ENCODE data around the gene TMLHE.
"Not testable (repeated sequence)": the region's sequence is repeated elsewhere in the genome, so short reads cannot be mapped to it uniquely, and the experiment has no call there.

TMLHE gene

DNA sequence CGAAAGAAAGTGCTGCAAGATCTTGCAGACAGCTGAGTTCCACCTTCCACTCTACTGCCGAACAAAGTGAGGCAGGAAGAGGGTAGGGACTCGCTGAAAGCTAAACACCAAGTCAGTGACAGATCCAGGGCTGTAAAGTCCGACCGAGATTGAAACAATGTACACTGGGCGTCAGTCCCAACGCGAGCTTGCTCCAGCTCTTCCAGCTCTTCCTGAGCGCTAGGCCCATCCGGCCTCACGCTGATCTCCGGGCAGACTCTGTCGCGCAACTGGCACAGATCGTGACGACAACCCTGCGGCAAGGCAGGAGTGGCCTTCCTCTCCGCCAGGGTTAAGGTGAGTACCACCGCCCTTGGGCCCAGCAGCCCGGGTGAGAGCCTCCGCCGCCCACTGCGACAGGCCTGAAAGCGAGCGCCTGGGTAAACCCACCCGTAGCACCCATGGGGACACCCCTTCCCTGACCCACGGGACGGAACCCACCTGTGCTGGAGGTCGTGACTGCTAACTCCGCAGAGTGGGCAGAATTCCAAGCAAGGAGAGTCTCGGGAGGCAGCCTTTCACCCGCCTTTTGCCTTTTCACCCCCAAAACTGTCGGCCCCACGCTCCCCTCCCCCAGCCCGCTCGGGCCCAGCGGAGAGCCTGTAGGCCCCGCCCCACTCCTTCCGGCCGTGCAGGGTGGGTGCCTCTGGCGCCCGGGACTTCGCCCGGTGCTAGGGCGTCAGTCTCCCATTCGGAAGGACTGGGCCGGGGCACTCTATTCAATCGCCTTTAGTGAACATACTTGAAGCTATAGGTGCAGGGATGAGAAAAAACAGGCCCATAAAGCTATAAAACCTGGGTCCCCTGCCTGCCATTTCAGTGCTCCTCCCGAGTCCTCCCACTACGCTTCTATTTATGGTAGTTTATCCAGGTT lies at the start of gene TMLHE, which contains the start of gene SPRY3:
TMLHE (minus strand) TSS at position 641 of the 913 bp plus-strand sequence. CDS start 67,676 bp downstream, outside the sequence.
SPRY3 (plus strand) TSS at position 275 of the 913 bp plus-strand sequence.
- peak; percentile 14 for DNase-seq (ENCODE audit: low read depth)

DNA sequence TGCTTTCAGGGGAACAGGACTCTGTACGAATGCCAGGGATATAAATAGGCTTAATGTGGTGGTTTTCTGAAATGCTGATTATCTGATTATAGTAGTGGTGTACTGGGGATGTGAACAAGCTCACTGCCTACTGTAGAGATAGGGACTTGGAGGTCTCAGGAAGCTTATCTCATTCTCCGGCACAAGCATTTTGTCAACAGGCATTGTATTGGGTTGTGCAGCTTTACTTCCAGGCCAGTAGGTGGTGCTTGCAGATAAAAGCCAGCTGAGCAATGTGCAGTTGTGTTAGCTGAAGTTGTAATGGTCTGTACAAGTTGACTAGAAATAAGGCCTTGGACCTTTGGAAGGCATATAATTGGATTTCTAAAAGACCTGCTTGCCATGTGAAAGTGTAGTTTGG lies 49.5 kb upstream of the TMLHE start:
- DNase-seq (ENCODE audit: low read depth) = no peak

GRCh38 chrX:155645180-155645579 lies 32.4 kb upstream of the TMLHE start:
- no peak for DNase-seq (ENCODE audit: low read depth)

- no peak for DNase-seq (ENCODE audit: low read depth)
Measured at GRCh38 chrX:155643240-155643639, 30.5 kb upstream of the TMLHE start.

- not testable (repeated sequence) for DNase-seq (ENCODE audit: low read depth)
Measured at GRCh38 chrX:155641371-155641770, 28.6 kb upstream of the TMLHE start.

DNA sequence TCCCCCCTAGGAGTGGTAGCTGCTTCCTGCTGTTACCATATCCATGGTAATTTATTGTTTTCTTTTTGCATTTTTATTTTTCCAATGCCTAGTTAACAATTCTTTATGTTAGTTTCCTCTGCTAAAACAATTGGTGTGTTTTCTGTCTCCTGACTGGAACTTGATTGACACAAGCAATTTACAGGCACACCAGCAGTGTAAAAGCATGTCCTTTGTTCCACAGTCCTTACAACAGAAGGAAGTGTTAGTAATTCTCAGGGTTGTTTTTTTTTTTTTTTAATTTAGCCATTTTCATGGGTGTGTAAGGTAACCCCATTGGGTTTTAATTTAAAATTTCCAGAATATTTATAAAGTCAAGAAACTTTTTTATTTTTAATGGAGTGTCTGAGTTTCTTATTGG lies 25.0 kb upstream of the TMLHE start:
- no peak for DNase-seq (ENCODE audit: low read depth)

DNA sequence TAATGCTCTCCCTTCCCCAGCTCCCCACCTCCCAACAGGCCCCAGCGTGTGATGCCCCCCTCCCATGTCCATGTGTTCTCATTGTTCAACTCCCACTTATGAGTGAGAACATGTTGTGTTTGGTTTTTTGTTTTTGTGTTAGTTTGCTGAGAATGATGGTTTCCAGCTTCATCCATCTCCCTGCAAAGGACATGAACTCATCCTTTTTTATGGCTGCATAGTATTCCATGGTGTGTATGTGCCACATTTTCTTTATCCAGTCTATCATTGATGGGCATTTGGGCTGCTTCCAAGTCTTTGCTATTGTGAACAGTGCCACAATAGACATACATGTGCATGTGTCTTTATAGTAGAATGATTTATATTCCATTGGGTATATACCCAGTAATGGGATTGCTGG lies 22.3 kb upstream of the TMLHE start:
- DNase-seq (ENCODE audit: low read depth) = not testable (repeated sequence)

DNA sequence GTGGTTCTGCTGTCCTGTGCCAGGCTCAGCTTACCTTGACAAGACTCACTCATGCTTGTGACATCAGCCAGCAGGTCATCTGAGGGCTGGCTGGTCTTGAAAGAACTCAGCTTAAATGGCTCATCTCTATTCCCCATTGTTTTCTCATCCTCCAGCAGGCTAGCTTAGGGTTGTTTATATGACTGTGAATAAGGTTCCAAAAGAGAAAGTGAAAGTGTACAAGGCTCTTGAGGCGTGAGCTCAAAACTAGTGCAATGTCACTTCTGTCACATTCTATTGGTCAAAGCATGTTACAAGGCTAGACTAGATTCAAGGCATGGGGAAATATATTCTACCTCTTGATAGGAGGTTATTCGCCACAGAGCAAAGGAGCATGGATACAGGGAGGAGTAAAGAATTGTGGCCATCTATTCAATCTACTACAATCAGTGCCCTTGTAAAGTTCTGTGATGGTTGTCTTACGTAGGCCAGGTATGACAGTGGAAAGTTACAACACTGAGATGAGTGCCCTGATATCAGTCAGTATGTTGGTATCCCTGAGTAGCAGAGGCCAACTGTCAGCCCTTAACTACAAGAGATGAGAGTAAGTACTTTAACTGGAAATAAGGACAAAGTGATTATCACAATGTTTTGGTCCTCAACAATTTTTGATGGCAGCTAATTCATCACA lies 19.8 kb upstream of the TMLHE start:
- DNase-seq (ENCODE audit: low read depth) = no peak

DNA sequence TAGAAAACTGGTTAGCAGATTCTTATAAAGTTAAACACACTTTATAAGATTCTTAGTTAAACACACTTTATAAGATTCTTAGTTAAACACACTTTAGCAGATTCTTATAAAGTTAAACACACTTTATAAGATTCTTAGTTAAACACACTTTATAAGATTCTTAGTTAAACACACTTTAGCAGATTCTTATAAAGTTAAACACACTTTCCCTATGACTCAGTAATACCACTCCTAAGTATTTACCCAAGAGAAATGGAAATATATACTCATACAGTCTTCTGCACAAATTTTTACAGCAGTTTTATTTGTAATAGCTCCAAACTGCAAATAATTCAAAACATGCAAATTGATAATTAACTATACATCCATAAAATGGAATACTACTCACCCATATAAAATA lies 7.4 kb upstream of the TMLHE start:
- not testable (repeated sequence) for DNase-seq (ENCODE audit: low read depth)

GRCh38 chrX:155615938-155616337 lies 3.2 kb upstream of the TMLHE start:
- DNase-seq (ENCODE audit: low read depth) = no peak

DNA sequence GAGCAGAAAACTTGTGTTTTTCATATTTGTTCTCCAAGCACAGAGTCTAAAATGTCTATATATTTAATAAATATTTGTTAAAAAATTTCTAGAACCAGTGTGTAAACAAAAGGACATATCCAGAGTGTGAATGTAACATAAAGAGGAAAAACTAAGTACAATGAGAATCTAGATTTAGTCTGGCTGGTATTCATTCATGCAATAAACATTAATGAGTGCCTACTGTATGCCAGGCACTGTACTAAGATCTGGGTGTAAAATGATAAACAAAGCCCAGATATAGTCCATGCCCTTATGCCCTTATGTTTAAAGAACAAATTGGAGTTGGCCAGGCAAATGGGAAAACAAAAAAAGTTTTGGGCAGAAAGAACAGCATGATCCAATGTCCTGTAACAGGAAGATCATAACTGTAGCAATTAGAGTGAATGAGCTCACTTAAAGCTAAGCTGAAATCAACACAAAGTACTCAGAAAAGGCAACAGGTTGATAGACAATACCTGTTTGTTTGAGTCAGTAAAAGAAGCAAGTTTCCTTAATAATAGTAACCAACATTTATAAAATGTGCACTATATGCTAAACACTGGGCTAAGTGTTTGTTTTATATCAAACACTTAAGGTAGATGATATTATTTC lies 1.3 kb upstream of the TMLHE start:
- DNase-seq (ENCODE audit: low read depth) = no peak

DNA sequence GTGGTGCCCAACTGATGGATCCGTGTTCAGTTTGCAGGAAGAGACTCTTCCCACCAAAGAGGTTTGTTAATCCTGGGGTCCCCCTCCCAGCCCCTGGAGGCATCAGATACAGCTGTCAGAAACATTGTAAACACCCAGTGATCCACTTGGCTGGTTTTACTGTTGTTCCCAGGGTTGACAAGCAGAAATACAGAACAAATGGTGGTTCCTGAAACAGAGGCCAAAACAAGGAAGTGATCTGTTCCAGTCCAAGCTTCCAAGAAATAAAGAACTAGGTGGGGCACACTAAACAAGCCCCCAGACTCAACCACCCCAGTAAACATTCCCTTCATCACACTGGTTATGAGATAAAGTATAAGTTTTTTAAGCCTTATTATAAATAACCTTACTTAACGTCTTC lies 1.4 kb downstream of the TMLHE start:
- DNase-seq (ENCODE audit: low read depth) = no peak

- no peak for DNase-seq (ENCODE audit: low read depth)
Measured at GRCh38 chrX:155592981-155593380, 19.8 kb downstream of the TMLHE start.

GRCh38 chrX:155592331-155592730 lies 20.4 kb downstream of the TMLHE start:
- no peak for DNase-seq (ENCODE audit: low read depth)

DNA sequence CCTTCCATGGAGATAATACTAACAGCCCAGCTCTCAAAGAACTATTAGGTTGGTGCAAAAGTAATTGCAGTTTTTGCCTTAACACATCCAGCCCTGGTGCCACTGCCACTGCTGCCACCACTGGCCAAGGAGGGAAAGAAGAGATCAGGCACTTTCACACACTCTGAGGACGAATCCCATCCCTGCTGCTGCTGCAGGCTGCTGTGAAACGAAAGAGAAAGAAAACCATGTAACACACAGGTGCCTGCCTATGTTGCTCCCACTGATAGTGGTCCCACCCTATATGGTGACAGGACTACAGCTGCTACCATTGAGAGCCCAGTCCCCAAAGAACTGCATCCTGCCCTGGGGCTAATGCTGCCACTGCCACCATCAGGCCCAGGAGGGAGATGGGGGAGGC lies 35.1 kb downstream of the TMLHE start:
- no peak for DNase-seq (ENCODE audit: low read depth)

DNA sequence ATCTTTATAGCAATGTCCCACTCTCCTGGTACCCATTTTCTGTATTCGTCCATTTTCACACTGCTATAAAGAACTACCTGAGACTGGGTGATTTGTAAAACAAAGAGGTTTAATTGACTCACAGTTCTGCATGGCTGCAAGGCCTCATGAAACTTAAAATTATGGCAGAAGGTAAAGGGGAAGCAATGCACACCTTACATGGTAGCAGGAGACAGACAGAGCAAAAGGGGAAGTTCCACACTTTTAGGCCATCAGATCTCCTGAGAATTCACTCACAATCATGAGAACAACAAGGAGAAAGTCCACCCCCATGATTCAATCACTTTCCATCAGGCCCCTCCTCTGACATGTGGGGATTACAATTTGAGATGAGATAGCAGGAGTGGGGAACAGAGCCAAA lies 49.7 kb downstream of the TMLHE start:
- DNase-seq (ENCODE audit: low read depth) = no peak

- DNase-seq (ENCODE audit: low read depth) = no peak
Measured at GRCh38 chrX:155544881-155545280, 67.9 kb downstream of the TMLHE start.

DNA sequence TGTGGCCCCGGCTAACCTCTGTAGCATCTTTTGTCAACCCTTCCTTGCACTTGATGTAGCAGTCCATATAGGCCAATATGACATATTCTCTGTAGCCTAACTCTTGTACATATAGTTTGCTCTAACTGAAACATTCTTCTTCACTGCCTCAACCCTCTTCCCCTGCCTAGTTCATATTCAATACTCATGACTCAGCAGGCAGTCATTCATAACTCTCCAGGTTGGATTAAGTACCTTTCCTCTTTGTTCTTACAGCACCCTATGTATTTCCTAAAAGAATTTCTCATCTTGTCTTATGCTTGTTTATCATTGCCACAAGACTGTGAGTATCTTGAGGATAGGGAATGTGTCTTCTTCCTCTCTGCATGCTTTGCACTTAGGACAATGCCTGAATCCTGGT lies 76.9 kb downstream of the TMLHE start:
- DNase-seq (ENCODE audit: low read depth) = no peak

GRCh38 chrX:155534800-155535199 lies 78.0 kb downstream of the TMLHE start:
- no peak for DNase-seq (ENCODE audit: low read depth)

- DNase-seq (ENCODE audit: low read depth) = not testable (repeated sequence)
Measured at GRCh38 chrX:155527023-155527422, 85.7 kb downstream of the TMLHE start.

DNA sequence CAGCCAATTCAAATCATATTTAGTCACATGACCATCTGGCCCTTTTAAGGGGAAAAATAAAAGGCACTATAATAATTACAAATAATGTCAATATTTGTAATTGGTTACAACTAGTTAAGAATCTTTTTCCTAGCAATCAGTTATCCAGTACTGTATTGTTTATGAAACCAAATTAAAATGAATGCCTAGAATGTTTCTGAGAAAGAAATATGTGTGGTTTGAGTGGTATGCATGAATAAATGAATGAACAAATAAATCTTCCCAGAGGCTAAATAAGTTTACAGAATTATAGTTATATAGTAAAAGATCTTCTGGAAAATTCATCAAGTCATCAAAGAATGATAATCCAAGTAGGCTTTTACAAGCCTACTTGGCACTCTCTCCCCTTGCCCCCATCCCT lies 98.5 kb downstream of the TMLHE start:
- no peak for DNase-seq (ENCODE audit: low read depth)

DNA sequence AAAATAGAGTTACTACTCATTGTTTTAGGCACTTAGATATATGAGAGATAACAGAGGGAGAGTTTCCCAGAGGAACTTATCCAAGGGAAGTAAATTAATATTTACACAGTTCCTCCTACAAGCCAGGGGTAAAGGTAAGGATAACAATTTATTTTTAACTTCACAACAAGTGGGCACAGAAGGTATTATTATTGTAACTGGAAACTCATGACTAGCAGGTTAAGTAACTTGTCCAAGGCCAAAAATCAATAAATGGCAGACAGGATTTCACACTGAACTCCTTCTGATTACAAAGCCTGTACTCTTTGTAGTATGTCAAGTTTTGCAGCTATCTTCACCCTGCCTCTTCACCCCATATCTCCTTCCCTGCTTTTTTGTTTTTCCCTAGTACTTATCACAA lies 107.5 kb downstream of the TMLHE start:
- DNase-seq (ENCODE audit: low read depth) = no peak

GRCh38 chrX:155495134-155495533 lies 117.6 kb downstream of the TMLHE start:
- DNase-seq (ENCODE audit: low read depth) = not testable (repeated sequence)

Data from stimulated activated CD8-positive, alpha-beta memory T cell treated with anti-CD3 and anti-CD28 coated beads, Interleukin-15, amount 100 ng/mL, for 1 hour (primary cell).